ENCODE results near the gene LIMD2. TPM values are rescaled to one million over a fixed set of nuclear protein-coding genes. Genes with fewer than 3 reads are reported as not detected.

Gene LIMD2
- total RNA-seq, 1 donor from 2014 or later = 421 TPM

DNA sequence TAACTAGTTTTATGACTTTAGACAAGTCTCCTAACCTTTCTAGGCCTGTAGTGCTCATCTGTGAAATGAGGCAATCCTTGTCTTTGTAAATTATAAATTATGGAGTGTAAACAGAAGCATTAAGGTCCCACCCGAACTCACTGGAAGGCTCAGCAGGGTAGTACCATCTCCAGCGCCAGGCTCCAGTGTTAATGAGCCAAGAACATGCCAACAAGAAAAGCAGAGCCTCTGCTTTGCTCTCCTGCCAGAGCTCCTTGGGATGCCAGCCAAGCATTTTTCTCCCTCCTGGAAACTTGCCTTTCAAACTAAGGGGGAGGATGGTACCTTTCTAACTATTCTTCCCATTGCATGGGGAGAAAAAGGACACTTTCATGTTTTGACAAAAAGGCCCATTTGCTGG lies 14.9 kb downstream of the LIMD2 start:
- no peak overlapping the region for H3K4me3 Mint-ChIP-seq
- intact Hi-C loops (cut with micrococcal nuclease) = no loop called here
- H3K27me3 Mint-ChIP-seq = no peaks in the 10 kb centered on the region
- H3K27ac Mint-ChIP-seq = no peak overlapping the region
- peaks cover 3% of the 10 kb centered on the region for H3K4me1 Mint-ChIP-seq
- DNase-seq (no peak), ATAC-seq (ENCODE audit: low read depth) (no peak)
- TF ChIP-seq, protein P1, sequence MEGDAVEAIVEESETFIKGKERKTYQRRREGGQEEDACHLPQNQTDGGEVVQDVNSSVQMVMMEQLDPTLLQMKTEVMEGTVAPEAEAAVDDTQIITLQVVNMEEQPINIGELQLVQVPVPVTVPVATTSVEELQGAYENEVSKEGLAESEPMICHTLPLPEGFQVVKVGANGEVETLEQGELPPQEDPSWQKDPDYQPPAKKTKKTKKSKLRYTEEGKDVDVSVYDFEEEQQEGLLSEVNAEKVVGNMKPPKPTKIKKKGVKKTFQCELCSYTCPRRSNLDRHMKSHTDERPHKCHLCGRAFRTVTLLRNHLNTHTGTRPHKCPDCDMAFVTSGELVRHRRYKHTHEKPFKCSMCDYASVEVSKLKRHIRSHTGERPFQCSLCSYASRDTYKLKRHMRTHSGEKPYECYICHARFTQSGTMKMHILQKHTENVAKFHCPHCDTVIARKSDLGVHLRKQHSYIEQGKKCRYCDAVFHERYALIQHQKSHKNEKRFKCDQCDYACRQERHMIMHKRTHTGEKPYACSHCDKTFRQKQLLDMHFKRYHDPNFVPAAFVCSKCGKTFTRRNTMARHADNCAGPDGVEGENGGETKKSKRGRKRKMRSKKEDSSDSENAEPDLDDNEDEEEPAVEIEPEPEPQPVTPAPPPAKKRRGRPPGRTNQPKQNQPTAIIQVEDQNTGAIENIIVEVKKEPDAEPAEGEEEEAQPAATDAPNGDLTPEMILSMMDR (IDR thresholded peaks at IDR 0.05) = no peak
- H3K9me3 Mint-ChIP-seq = peaks cover 3% of the 10 kb centered on the region
- peaks cover 83% of the 10 kb centered on the region for H3K36me3 Mint-ChIP-seq (ENCODE audit: low read depth)
- POLR2A ChIA-PET = interaction anchor here (1.8 kb wide), 1 partner anchor 11 kb away, joined by 6 read pairs; no protein-coding TSS in a partner anchor
- CTCF ChIA-PET = no interaction called here

DNA sequence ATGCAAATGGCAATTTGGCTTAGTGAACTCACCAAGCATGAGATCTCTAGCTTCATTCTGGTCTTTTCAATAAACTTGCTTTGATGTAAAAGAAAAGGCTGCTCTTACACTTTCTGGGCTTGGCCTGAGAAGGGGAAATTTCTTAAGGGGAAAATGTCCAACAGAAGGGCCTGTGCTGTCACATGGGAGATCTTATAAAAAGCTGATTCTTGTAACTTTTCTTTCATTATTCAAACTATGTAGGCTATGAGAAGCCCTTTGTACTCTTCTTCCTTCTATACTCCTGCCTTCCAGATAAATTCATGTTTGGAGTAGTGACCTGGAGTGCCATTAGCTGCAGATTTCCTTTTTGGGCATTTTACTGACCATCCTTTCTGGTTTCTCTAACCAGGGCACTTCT lies 16.9 kb downstream of the LIMD2 start:
- CTCF ChIA-PET = interaction anchor here (0.7 kb wide), 1 partner anchor 61 kb away, joined by 3 read pairs; the partner anchor contains the start of gene MAP3K3
- ATAC-seq (ENCODE audit: low read depth) = no peak

DNA sequence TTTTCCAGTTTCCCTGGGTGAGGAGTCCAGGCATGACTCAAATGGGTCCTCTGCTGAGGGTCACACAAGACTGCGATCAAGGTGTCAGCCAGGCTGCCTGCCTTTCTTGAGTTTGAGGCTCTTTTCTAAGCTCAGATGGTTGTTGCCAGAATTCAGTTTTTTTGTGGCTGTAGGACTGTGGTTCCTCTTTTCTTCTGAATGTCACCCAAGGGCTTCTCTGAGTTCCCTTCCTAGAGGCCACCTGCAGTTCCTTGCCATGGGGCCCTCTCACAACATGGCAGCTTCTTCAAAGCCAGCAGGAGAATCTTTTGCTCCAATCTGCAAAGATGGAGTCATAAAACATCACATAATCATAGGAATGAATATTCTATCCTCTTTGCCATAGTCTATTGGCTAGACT lies 17.5 kb downstream of the LIMD2 start:
- no peaks in the 10 kb centered on the region for H3K27me3 Mint-ChIP-seq
- ChIA-PET CTCF (interaction anchor here (0.7 kb wide), 1 partner anchor 61 kb away, joined by 3 read pairs; the partner anchor contains the start of gene MAP3K3), POLR2A (interaction anchor here (1.0 to 1.1 kb wide), 2 partner anchors 12 to 145 kb away, joined by 3 read pairs; partner anchors contain the start of genes FTSJ3 and PSMC5)
- H3K9me3 Mint-ChIP-seq = peaks cover 3% of the 10 kb centered on the region
- TF ChIP-seq, protein P1 (IDR thresholded peaks at IDR 0.05) = no peak
- peaks cover 74% of the 10 kb centered on the region for H3K36me3 Mint-ChIP-seq (ENCODE audit: low read depth)
- DNase-seq (no peak), ATAC-seq (ENCODE audit: low read depth) (no peak)
- no peak overlapping the region for H3K27ac Mint-ChIP-seq
- H3K4me1 Mint-ChIP-seq = peaks cover 3% of the 10 kb centered on the region
- intact Hi-C loops (cut with micrococcal nuclease) = no loop called here
- H3K4me3 Mint-ChIP-seq = no peak overlapping the region

More for the DNA sequence above, 16.9 kb downstream of the LIMD2 start:
- TF ChIP-seq, protein P1 (IDR thresholded peaks at IDR 0.05) = no peak
- Mint-ChIP-seq H3K4me3 (no peak overlapping the region), H3K4me1 (peaks cover 3% of the 10 kb centered on the region), H3K9me3 (peaks cover 3% of the 10 kb centered on the region), H3K36me3 (ENCODE audit: low read depth) (peaks cover 73% of the 10 kb centered on the region), H3K27ac (peak overlapping the region; percentile 50), H3K27me3 (no peaks in the 10 kb centered on the region)
- DNase-seq = no peak
- intact Hi-C loops (cut with micrococcal nuclease) = no loop called here
- POLR2A ChIA-PET = interaction anchor here (1.0 kb wide), 1 partner anchor 12 kb away, joined by 3 read pairs; no protein-coding TSS in a partner anchor

DNA sequence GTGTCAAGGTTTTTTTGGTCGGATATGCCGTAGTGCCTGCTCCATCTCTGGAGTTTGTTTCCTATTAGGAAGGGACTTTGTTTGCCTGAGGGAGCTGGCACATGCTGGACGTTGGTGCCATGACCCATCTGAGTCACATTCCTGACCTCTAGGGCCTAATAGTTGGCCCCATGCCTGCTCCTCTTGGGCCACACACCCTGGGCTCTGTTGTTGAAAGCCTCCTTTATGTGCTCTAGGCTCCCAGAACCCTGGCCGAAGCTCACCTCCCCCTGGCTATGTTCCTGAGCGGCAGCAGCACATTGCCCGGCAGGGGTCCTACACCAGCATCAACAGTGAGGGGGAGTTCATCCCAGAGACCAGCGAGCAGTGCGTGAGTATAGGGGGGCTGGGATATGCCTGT lies 18.4 kb downstream of the LIMD2 start:
- intact Hi-C loops (cut with micrococcal nuclease) = no loop called here
- ChIA-PET POLR2A (interaction anchor here (0.6 to 1.1 kb wide), 2 partner anchors 95 to 146 kb away, joined by 3 read pairs; partner anchors contain the start of genes FTSJ3 and PSMC5), CTCF (interaction anchor here (1.9 kb wide), 1 partner anchor 16 kb away, joined by 4 read pairs; no protein-coding TSS in a partner anchor)
- H3K9me3 Mint-ChIP-seq = peaks cover 3% of the 10 kb centered on the region
- no peak overlapping the region for H3K27ac Mint-ChIP-seq
- H3K4me3 Mint-ChIP-seq = no peak overlapping the region
- H3K4me1 Mint-ChIP-seq = peaks cover 3% of the 10 kb centered on the region
- peaks cover 73% of the 10 kb centered on the region for H3K36me3 Mint-ChIP-seq (ENCODE audit: low read depth)
- no peak for DNase-seq
- no peak for ATAC-seq (ENCODE audit: low read depth)
- TF ChIP-seq, protein P1 (IDR thresholded peaks at IDR 0.05) = no peak
- no peaks in the 10 kb centered on the region for H3K27me3 Mint-ChIP-seq

DNA sequence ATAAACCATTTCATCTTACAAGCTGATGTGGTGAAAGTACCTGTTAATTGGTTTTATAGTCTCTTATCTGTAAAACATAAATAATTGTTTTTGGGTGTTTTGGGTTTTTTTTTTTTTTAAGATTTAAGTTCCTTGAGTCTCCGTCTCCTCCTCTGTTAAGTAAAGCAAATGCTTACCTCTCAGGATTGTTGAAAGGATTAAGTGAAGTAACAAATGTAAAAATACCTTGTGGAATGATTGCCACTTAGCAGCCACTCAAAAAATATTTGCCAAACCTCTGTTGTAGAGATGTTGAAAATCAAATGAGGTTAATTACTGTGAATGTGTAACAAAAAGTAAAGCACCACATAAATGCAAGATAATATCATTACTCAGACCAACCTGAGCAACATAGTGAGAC lies 19.2 kb downstream of the LIMD2 start:
- H3K4me1 Mint-ChIP-seq = peaks cover 3% of the 10 kb centered on the region
- no peak for ATAC-seq (ENCODE audit: low read depth)
- H3K27ac Mint-ChIP-seq = no peak overlapping the region
- TF ChIP-seq, protein P1 (IDR thresholded peaks at IDR 0.05) = no peak
- no peak for DNase-seq
- H3K36me3 Mint-ChIP-seq (ENCODE audit: low read depth) = peaks cover 72% of the 10 kb centered on the region
- intact Hi-C loops (cut with micrococcal nuclease) = no loop called here
- POLR2A ChIA-PET = interaction anchor here (0.7 to 1.3 kb wide), 2 partner anchors 17 to 23 kb away, joined by 3 to 5 read pairs; no protein-coding TSS in a partner anchor
- H3K27me3 Mint-ChIP-seq = no peaks in the 10 kb centered on the region
- H3K9me3 Mint-ChIP-seq = peaks cover 3% of the 10 kb centered on the region
- no peak overlapping the region for H3K4me3 Mint-ChIP-seq
- CTCF ChIA-PET = interaction anchor here (1.4 to 1.9 kb wide), 2 partner anchors 15 to 17 kb away, joined by 4 to 6 read pairs; no protein-coding TSS in a partner anchor

Measured in activated B cell treated with CpG ODN at 0.5 μM for 24 hours (primary cell).